Measurements from ENCODE around the gene RTL1. TPM values are rescaled to one million over a fixed set of nuclear protein-coding genes. Genes with fewer than 3 reads are reported as not detected.
A peak's percentile ranks its signal among the peaks of the same experiment; 100 is the strongest.

RTL1 gene
- total and polyA plus RNA-seq, 2 of the 13 experiments (the other 11 are each of a cell fraction or from before 2014, with no cell fraction given), result not detected

- H4K20me1 ChIP-seq (ENCODE audit: insufficient read depth, low read length), result no peaks in the 10 kb centered on the region
- peaks cover 42% of the 10 kb centered on the region for H3K4me1 ChIP-seq (ENCODE audit: insufficient read depth, low read length)
- ChIA-PET POLR2A (no interaction called here), CTCF (ENCODE audit: low intra/inter-chr PET ratio, low total read pairs) (no interaction called here)
- H2AFZ ChIP-seq (ENCODE audit: low read length), result no peak overlapping the region
- no peak overlapping the region for H3K9ac ChIP-seq (ENCODE audit: insufficient read depth, low read depth, low read length)
- no peaks in the 10 kb centered on the region for H3K36me3 ChIP-seq (replicated peaks in 1 of 2; ENCODE audit: control insufficient read depth in 1 of 2, insufficient read depth in 2 of 2, low read length in 2 of 2)
- in situ Hi-C loops (cut with HindIII; ENCODE audit: extremely low pct_ligation_motif_present, low pct_unique_long_range_greater_than_20kb), result loop anchor here (5.0 kb wide), 1 partner anchor 37 kb away; no protein-coding TSS in a partner anchor
- H3K27me3 ChIP-seq (ENCODE audit: control insufficient read depth in 1 of 2, insufficient read depth in 2 of 2, low read length in 2 of 2), result peaks cover 9 to 57% of the 10 kb centered on the region in 2 experiments; a peak in 4 of 5 replicates
- TF ChIP-seq ZNF687 (CRISPR knock-in tag; IDR thresholded peaks at IDR 0.05) (peak; percentile 41), ZNF234 (CRISPR knock-in tag; conservative IDR thresholded peaks at IDR 0.05) (no peak), MAX (IDR thresholded peaks at IDR 0.05) (0 out of 2 replicates have a peak, but pooled peaks have one; percentile 18)
- intact Hi-C loops (cut with micrococcal nuclease; ENCODE audit: unreplicated experiment), result no loop called here
- no TSS peak for BruUV-seq (replicated peaks)
- peak overlapping the region; percentile 10; the same call in 1 of the 2 replicates for H3K4me2 ChIP-seq (ENCODE audit: low read depth, low read length)
- FAIRE-seq (no peak), ATAC-seq (peak; percentile 44), DNase-seq (ENCODE audit: low spot score) (no peak)
- no peaks in the 10 kb centered on the region for H3K9me3 ChIP-seq (ENCODE audit: low read length)
- H3K4me3 ChIP-seq (replicated peaks in 1 of 3; ENCODE audit: insufficient read depth in 1 of 3, low read depth in 2 of 3, low read length in 3 of 3), result no peak overlapping the region
- WGBS (ENCODE audit: low lambda C conversion rate), result no CpG with 5 or more reads among the region's 19 CpGs
- H3K27ac ChIP-seq (ENCODE audit: extremely low read length, insufficient read depth, low read length), result no peak overlapping the region
- no peaks in the 10 kb centered on the region for H3K79me2 ChIP-seq (ENCODE audit: insufficient read depth, low read length)
These were observed 42.9 kb downstream of the RTL1 start for GRCh38 chr14:100860556-100861187.
